Glutamatergic neuron (in vitro differentiated cells): ENCODE data around the gene CARD9. TPM values are rescaled to one million over a fixed set of nuclear protein-coding genes. Genes with fewer than 3 reads are reported as not detected.

ENCODE experiments used
- DNase-seq: peaks from one replicate; pipeline ENCODE4 v3.0.0; 2022
- H3K27ac Mint-ChIP-seq: one replicate; pipeline ENCODE4 v1.8.0; 2020; ENCODE audit warnings: mild to moderate bottlenecking, mixed read lengths, inconsistent platforms; ENCODE audit not compliant: unreplicated experiment
- H3K27me3 Mint-ChIP-seq: one replicate; pipeline ENCODE4 v1.8.0; 2020; ENCODE audit warnings: mild to moderate bottlenecking, moderate library complexity, mixed read lengths, inconsistent platforms; ENCODE audit not compliant: unreplicated experiment
- H3K36me3 Mint-ChIP-seq: one replicate; pipeline ENCODE4 v1.8.0; 2020; ENCODE audit warnings: mild to moderate bottlenecking, mixed read lengths, inconsistent platforms; ENCODE audit not compliant: unreplicated experiment
- H3K4me1 Mint-ChIP-seq: one replicate; pipeline ENCODE4 v1.8.0; 2020; ENCODE audit warnings: mild to moderate bottlenecking, low read depth, mixed read lengths, inconsistent platforms; ENCODE audit not compliant: unreplicated experiment
- H3K4me3 Mint-ChIP-seq: one replicate; pipeline ENCODE4 v1.8.0; 2020; ENCODE audit warnings: mild to moderate bottlenecking, mixed read lengths, inconsistent platforms; ENCODE audit not compliant: unreplicated experiment
- H3K9me3 Mint-ChIP-seq: one replicate; pipeline ENCODE4 v1.8.0; 2020; ENCODE audit warnings: mild to moderate bottlenecking, moderate library complexity, mixed read lengths, inconsistent platforms; ENCODE audit not compliant: unreplicated experiment
- total RNA-seq: library from RNA; stranded (reverse); fragmentation: NEBNext Ultra II Directional; extraction: Animal tissue kit (Norgen Biotek cat#: 25700); gene quantifications from one replicate; pipeline ENCODE4 v1.2.1, GENCODE V29; 2021; ENCODE audit not compliant: unreplicated experiment
- TF ChIP-seq, protein P1 (sequence below): fragments of 200-600 bp; sonication (generic); IDR thresholded peaks from one replicate; pipeline ENCODE4 v1.5.0; 2021; ENCODE audit not compliant: partially characterized antibody, unreplicated experiment

The CARD9 gene
- total RNA-seq, 1 donor from 2014 or later = 4.1 TPM

DNA sequence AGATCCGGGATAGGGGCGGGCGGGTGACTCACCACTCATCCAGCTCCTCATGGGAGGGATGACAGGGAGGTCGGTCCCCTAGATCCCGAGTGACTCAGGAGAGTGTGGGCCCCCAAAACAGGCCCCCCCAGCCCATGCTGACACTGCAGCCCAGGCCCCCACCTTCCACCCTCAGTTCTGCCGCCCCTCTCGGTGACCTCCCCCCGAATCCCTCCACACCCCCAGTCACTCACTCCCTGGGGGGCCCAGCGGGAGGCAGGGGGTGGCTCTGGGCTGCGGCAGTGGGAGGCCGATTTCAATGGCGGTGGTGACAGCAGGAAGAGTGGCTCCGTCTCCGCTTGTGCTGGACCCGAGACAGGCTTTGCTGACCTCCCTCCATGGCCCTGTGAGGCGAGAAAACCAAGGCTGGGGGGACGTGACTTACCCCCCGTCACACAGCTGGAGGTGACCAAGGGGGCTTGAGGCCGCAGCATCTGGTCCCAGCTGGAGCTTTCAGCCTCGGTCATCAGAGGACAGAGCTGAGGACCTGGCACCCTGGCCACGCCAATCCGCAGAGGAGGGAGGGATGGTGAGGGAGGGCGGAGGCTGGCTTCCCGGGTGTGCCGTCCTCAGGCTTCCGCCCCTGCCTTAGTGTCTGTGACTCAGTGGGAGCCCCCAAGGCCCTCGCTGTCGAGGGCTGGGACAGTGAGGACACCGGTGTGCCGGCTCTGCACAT is 37.2 kb downstream of the CARD9 start:
- H3K27me3 Mint-ChIP-seq = peaks cover 2% of the 10 kb centered on the region
- no peak overlapping the region for H3K27ac Mint-ChIP-seq
- TF ChIP-seq, protein P1, sequence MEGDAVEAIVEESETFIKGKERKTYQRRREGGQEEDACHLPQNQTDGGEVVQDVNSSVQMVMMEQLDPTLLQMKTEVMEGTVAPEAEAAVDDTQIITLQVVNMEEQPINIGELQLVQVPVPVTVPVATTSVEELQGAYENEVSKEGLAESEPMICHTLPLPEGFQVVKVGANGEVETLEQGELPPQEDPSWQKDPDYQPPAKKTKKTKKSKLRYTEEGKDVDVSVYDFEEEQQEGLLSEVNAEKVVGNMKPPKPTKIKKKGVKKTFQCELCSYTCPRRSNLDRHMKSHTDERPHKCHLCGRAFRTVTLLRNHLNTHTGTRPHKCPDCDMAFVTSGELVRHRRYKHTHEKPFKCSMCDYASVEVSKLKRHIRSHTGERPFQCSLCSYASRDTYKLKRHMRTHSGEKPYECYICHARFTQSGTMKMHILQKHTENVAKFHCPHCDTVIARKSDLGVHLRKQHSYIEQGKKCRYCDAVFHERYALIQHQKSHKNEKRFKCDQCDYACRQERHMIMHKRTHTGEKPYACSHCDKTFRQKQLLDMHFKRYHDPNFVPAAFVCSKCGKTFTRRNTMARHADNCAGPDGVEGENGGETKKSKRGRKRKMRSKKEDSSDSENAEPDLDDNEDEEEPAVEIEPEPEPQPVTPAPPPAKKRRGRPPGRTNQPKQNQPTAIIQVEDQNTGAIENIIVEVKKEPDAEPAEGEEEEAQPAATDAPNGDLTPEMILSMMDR = no peak
- no peaks in the 10 kb centered on the region for H3K36me3 Mint-ChIP-seq
- DNase-seq = no peak
- no peaks in the 10 kb centered on the region for H3K9me3 Mint-ChIP-seq
- H3K4me3 Mint-ChIP-seq = no peak overlapping the region
- no peaks in the 10 kb centered on the region for H3K4me1 Mint-ChIP-seq

DNA sequence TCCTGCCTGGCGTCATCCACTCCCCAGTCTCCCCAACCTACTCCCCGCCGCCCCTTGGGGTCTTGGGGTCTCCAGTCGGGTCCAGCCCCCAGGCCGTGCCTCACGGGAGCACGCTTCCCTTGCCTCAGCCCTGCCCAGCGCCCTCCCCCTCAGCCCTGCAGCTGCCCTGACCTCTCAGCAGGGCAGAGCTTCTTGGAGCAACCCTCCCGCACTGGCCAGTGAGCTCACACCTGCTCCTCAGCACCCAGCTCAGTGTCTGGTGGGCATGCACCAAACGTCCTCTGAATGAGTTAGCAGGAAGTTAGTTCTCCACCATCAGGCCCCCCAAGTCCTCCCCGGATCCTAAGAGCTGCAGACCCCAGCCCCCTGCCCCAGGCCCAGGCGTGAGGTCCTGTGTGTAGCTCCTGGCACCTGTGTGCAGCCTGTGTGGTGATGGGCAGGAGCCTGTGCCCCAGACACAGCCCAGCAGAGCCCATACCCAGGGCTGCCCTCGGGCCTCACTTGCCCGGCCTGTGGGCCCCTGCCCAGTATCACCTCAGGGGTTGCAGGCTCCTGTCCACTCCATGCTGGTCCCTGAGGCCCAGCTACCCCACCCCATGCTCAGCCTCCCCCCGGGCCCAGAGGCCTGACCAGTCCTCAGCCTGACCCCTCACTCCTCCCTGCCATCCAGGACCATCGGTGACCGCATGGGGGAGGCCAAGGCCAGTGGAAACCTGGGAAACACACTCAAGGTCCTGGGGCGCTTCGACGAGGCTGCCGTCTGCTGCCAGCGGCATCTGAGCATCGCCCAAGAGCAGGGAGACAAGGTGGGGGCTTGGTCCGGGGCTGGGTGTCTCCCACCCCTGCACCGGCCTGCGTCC is 37.9 kb downstream of the CARD9 start:
- peaks cover 2% of the 10 kb centered on the region for H3K4me1 Mint-ChIP-seq
- H3K36me3 Mint-ChIP-seq = no peaks in the 10 kb centered on the region
- no peaks in the 10 kb centered on the region for H3K9me3 Mint-ChIP-seq
- H3K27ac Mint-ChIP-seq = no peak overlapping the region
- TF ChIP-seq, protein P1 = no peak
- peaks cover 4% of the 10 kb centered on the region for H3K27me3 Mint-ChIP-seq
- H3K4me3 Mint-ChIP-seq = no peak overlapping the region
- no peak for DNase-seq

DNA sequence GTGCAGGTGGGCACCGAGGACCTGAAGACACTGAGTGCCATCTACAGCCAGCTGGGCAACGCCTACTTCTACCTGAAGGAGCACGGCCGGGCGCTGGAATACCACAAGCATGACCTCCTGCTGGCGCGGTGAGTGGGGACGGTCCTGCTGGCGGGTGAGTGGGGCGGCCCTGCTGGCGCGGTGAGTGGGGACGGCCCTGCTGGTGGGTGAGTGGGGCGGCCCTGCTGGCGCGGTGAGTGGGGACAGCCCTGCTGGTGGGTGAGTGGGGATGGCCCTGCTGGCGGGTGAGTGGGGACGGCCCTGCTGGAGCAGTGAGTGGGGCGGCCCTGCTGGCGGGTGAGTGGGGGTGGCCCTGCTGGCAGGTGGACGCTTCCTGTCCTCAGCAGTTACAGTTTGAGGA is 38.9 kb downstream of the CARD9 start:
- TF ChIP-seq, protein P1 = no peak
- H3K27me3 Mint-ChIP-seq = peaks cover 4% of the 10 kb centered on the region
- H3K36me3 Mint-ChIP-seq = no peaks in the 10 kb centered on the region
- H3K4me3 Mint-ChIP-seq = no peak overlapping the region
- no peaks in the 10 kb centered on the region for H3K9me3 Mint-ChIP-seq
- H3K27ac Mint-ChIP-seq = no peak overlapping the region
- DNase-seq = no peak
- peaks cover 4% of the 10 kb centered on the region for H3K4me1 Mint-ChIP-seq

DNA sequence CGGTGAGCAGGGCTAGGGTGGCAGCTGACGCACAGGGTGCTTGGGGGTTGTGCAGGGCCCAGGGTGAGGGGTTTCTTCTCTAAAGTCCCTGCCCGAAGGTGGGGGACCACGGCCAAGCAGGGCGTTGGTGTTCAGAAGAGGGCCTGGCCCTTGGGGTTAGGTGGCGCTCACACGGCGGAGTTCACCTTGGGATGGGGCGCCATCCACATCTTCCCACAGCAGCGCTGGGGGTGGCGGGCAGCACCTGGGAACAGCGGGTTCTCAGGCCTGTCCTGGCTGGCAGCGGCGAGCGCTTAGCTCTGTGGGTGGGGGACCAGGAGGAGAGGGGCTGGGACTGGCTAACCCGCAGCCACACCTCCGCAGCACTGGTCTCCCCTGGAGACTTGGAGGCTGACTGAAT is 40.0 kb downstream of the CARD9 start:
- no peak overlapping the region for H3K4me3 Mint-ChIP-seq
- peaks cover 6% of the 10 kb centered on the region for H3K27me3 Mint-ChIP-seq
- no peak overlapping the region for H3K27ac Mint-ChIP-seq
- no peaks in the 10 kb centered on the region for H3K36me3 Mint-ChIP-seq
- H3K9me3 Mint-ChIP-seq = peaks cover 1% of the 10 kb centered on the region
- no peak for DNase-seq
- peaks cover 6% of the 10 kb centered on the region for H3K4me1 Mint-ChIP-seq
- TF ChIP-seq, protein P1 = no peak

DNA sequence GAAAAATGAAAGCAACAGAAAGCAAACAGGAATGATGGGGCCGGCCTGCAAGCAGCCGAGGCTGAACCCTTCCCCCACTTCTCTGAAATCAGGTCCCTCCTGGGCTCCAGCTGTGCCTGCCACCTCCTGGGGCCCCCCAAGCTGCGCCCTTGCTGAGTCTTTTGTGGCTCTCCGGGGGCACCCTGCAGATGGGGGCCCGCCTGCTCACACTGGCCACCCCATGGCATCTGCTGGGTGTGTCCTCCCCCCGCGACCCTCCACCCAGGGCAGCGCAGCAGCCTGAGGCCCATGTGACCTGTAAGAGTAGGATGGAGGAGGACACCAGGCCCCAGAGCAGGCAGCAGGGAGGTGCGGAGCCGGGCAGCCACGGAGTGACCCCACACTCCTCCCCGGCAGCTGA is 40.4 kb downstream of the CARD9 start:
- peaks cover 1% of the 10 kb centered on the region for H3K9me3 Mint-ChIP-seq
- H3K4me1 Mint-ChIP-seq = peaks cover 6% of the 10 kb centered on the region
- TF ChIP-seq, protein P1 = no peak
- no peak overlapping the region for H3K27ac Mint-ChIP-seq
- DNase-seq = no peak
- H3K36me3 Mint-ChIP-seq = no peaks in the 10 kb centered on the region
- H3K27me3 Mint-ChIP-seq = peaks cover 6% of the 10 kb centered on the region
- H3K4me3 Mint-ChIP-seq = peak overlapping the region; percentile 46
